Panc1 (cell line): ENCODE measurements around the gene METTL26. TPM values are rescaled to one million over a fixed set of nuclear protein-coding genes. Genes with fewer than 3 reads are reported as not detected.

ENCODE experiments used
- ATAC-seq: fragments of 200-7000 bp; cut with Tn5 transposase; 2 replicates; pipeline ENCODE4 v1.9.1; 2020; ENCODE audit warnings: mild to moderate bottlenecking, moderate library complexity
- BruUV-seq: library from RNA; stranded (reverse); fragments of 400-500 nt; replicated peaks from 2 replicates; lab custom pipeline; 2021; lab: Mats Ljungman, UMichigan
- CTCF ChIA-PET: fragments of 300-600 bp; sonication (Branson Sonifier 250); formaldehyde crosslinking; loops from one replicate; lab custom pipeline; 2022; ENCODE audit warnings: antibody characterized with exemption; lab: Charles Lee
- POLR2A ChIA-PET: fragments of 300-600 bp; sonication (Branson Sonifier 250); formaldehyde crosslinking; loops from one replicate; lab custom pipeline; 2022; ENCODE audit warnings: antibody characterized with exemption; lab: Charles Lee
- DNase-seq: peaks from one replicate; pipeline ENCODE4 v3.0.0-alpha.2; 2010; ENCODE audit warnings: low read depth, low spot score
- H3K27ac ChIP-seq: 2 replicates; pipeline ENCODE4 v1.5.1; 2011; ENCODE audit warnings: mild to moderate bottlenecking, low read length, inconsistent platforms
- H3K27me3 ChIP-seq: fragments of 200-500 bp; sonication (Bioruptor generic); 2 replicates; pipeline ENCODE4 v1.6.0; 2014; ENCODE audit warnings: low read length, inconsistent platforms; ENCODE audit not compliant: control insufficient read depth, insufficient read depth
- H3K36me3 ChIP-seq: fragments of 200-500 bp; sonication (Bioruptor generic); 2 replicates; pipeline ENCODE4 v1.5.1; 2014; ENCODE audit warnings: inconsistent platforms, mild to moderate bottlenecking, low read length, moderate library complexity; ENCODE audit not compliant: control insufficient read depth, insufficient read depth
- H3K4me1 ChIP-seq: 2 replicates; pipeline ENCODE4 v1.5.1; 2011; ENCODE audit warnings: inconsistent platforms, mild to moderate bottlenecking, low read length, moderate library complexity; ENCODE audit not compliant: control insufficient read depth, insufficient read depth
- H3K4me3 ChIP-seq, 2 experiments: 2 replicates each; pipeline ENCODE4 v1.5.1; 2011 to 2012; ENCODE audit warnings: low read depth in 2 of 2, low read length in 2 of 2, mild to moderate bottlenecking in 2 of 2, inconsistent platforms in 1 of 2, moderate library complexity in 1 of 2
- H3K9me3 ChIP-seq: fragments of 200-500 bp; sonication (Bioruptor generic); 2 replicates; pipeline ENCODE4 v1.5.1; 2014; ENCODE audit warnings: low read depth, mild to moderate bottlenecking, inconsistent platforms, low read length, moderate library complexity; ENCODE audit not compliant: control insufficient read depth, insufficient read depth
- CTCF ChIP-seq: fragments of 450-650 bp; IDR thresholded peaks from 2 replicates; pipeline ENCODE4 v1.5.1; 2017; ENCODE audit warnings: mild to moderate bottlenecking
- POLR2AphosphoS5 ChIP-seq: IDR thresholded peaks from 2 replicates; pipeline ENCODE4 v1.6.1; 2012; ENCODE audit warnings: mild to moderate bottlenecking, low read depth, low read length, moderate library complexity
- REST ChIP-seq, 2 experiments: IDR thresholded peaks; 2 replicates each; pipeline ENCODE4 v1.6.1; 2011 to 2012; ENCODE audit warnings: low read depth in 2 of 2, control low read depth in 1 of 2, low read length in 1 of 2, mild to moderate bottlenecking in 1 of 2, moderate library complexity in 1 of 2; ENCODE audit not compliant: insufficient read depth in 1 of 2
- SIN3A ChIP-seq: IDR thresholded peaks from 2 replicates; pipeline ENCODE4 v1.6.1; 2012; ENCODE audit warnings: low read depth, mild to moderate bottlenecking, low read length, moderate library complexity, borderline replicate concordance; ENCODE audit not compliant: insufficient read depth
- TCF7L2 ChIP-seq: IDR thresholded peaks from 2 replicates; pipeline ENCODE4 v1.6.1; 2011; ENCODE audit warnings: mild to moderate bottlenecking, low read depth, low read length, inconsistent platforms
- in situ Hi-C: cut with HindIII; loops from 2 replicates; pipeline ENCODE4 v1.10.0; 2016; ENCODE audit warnings: low sequenced_read_pairs, low pct_unique_long_range_greater_than_20kb
- intact Hi-C: fragments of 100-400 bp; cut with micrococcal nuclease; formaldehyde crosslinking; loops from one replicate; pipeline ENCODE4 v1.10.0; 2022; ENCODE audit not compliant: unreplicated experiment
- total RNA-seq: library from RNA; stranded (reverse); gene quantifications from one replicate; pipeline ENCODE4 v1.2.1, GENCODE V29; 2021; ENCODE audit not compliant: unreplicated experiment

The METTL26 gene
- total RNA-seq, 1 experiment from 2014 or later = 91.8 TPM

GRCh38 chr16:660459-661183 lies 24.5 kb upstream of the METTL26 start:
- in situ Hi-C loops (no loop called here), intact Hi-C loops (no loop called here)
- H3K4me3 ChIP-seq = peak overlapping the region; percentile 22 to 45

GRCh38 chr16:660132-660458 lies 24.0 kb upstream of the METTL26 start:
- ATAC-seq (peak; percentile 52), DNase-seq (no peak)
- Histone ChIP-seq H3K27me3 (no peaks in the 10 kb centered on the region), H3K27ac (peak overlapping the region; percentile 87), H3K4me1 (peaks cover 15% of the 10 kb centered on the region), H3K4me3 (peak overlapping the region; percentile 22 to 45), H3K36me3 (no peaks in the 10 kb centered on the region), H3K9me3 (no peaks in the 10 kb centered on the region)
- intact Hi-C loops = no loop called here
- ChIA-PET CTCF (no interaction called here), POLR2A (interaction anchor here (1.3 kb wide), 1 partner anchor 11 kb away, joined by 4 read pairs; the partner anchor contains the start of gene WDR90)
- TF ChIP-seq REST (IDR thresholded peaks at IDR 0.05; ENCODE audit: insufficient read depth in 1 of 2, low read depth in 2 of 2, low read length in 1 of 2) (no peak), TCF7L2 (no peak), SIN3A (no peak), POLR2AphosphoS5 (no peak), CTCF (no peak)
- BruUV-seq = TSS peak; percentile 79
- in situ Hi-C loops = no loop called here

More at GRCh38 chr16:660459-661183, 24.5 kb upstream of the METTL26 start:
- H3K9me3 ChIP-seq = no peaks in the 10 kb centered on the region
- DNase-seq = no peak
- CTCF ChIA-PET = no interaction called here
- H3K4me1 ChIP-seq = peaks cover 15% of the 10 kb centered on the region
- H3K27ac ChIP-seq = peak overlapping the region; percentile 87
- peak; percentile 86 for ATAC-seq
- POLR2A ChIA-PET = interaction anchor here (1.3 kb wide), 1 partner anchor 11 kb away, joined by 4 read pairs; the partner anchor contains the start of gene WDR90
- no TSS peak for BruUV-seq
- TF ChIP-seq REST (IDR thresholded peaks at IDR 0.05; ENCODE audit: insufficient read depth in 1 of 2, low read depth in 2 of 2, low read length in 1 of 2) (0 out of 4 replicates have a peak, but pooled peaks of 1 of the 2 experiments have one; percentile 23), TCF7L2 (no peak), CTCF (peak; percentile 55), POLR2AphosphoS5 (peak; percentile 39; the same call in 1 of the 2 replicates), SIN3A (no peak)
- no peaks in the 10 kb centered on the region for H3K27me3 ChIP-seq
- no peaks in the 10 kb centered on the region for H3K36me3 ChIP-seq
